CD4-positive, alpha-beta memory T cell (primary cell): ENCODE measurements around the gene DYRK2. TPM values are rescaled to one million over a fixed set of nuclear protein-coding genes. Genes with fewer than 3 reads are reported as not detected.

Experiments used
- CTCF ChIA-PET: fragments of 350-600 bp; sonication (Branson Sonifier 250); formaldehyde crosslinking; loops from one replicate; lab custom pipeline; 2021; ENCODE audit warnings: inconsistent platforms; ENCODE audit not compliant: partially characterized antibody; lab: Charles Lee
- POLR2A ChIA-PET: fragments of 350-600 bp; sonication (Branson Sonifier 250); formaldehyde crosslinking; loops from one replicate; lab custom pipeline; 2021; ENCODE audit not compliant: partially characterized antibody; lab: Charles Lee
- DNase-seq, 5 donors: peaks; one replicate each; pipeline versions ENCODE4 v3.0.0 to v3.0.0-alpha.2; 2020 to 2022; ENCODE audit warnings: mixed read lengths in 1 of 5
- H3K27ac ChIP-seq: one replicate; pipeline ENCODE4 v1.7.0; 2013; ENCODE audit warnings: low read depth, low read length
- H3K27me3 ChIP-seq: 2 replicates; pipeline ENCODE4 v1.7.0; 2013; ENCODE audit warnings: mild to moderate bottlenecking, low read length, moderate library complexity; ENCODE audit not compliant: insufficient read depth
- H3K36me3 ChIP-seq: 2 replicates; pipeline ENCODE4 v1.7.0; 2013; ENCODE audit warnings: mild to moderate bottlenecking, low read length, moderate library complexity; ENCODE audit not compliant: insufficient read depth
- H3K4me1 ChIP-seq: 2 replicates; pipeline ENCODE4 v1.7.0; 2013; ENCODE audit warnings: mild to moderate bottlenecking, low read length, moderate library complexity; ENCODE audit not compliant: insufficient read depth
- H3K4me3 ChIP-seq, 2 donors: one replicate each; pipeline ENCODE4 v1.7.0; 2013; ENCODE audit warnings: low read length in 2 of 2, mild to moderate bottlenecking in 1 of 2
- H3K9me3 ChIP-seq, 2 donors: one replicate each; pipeline ENCODE4 v1.7.0; 2013; ENCODE audit warnings: low read length in 2 of 2, control low read depth in 1 of 2; ENCODE audit not compliant: control insufficient read depth in 1 of 2
- H3K27ac Mint-ChIP-seq, 7 donors: one replicate each; pipeline ENCODE4 v1.8.0; 2020 to 2021; ENCODE audit warnings: mixed read lengths in 7 of 7, mild to moderate bottlenecking in 6 of 7, inconsistent platforms in 3 of 7, moderate library complexity in 3 of 7
- H3K27me3 Mint-ChIP-seq, 2 donors: one replicate each; pipeline ENCODE4 v1.8.0; 2020 to 2021; ENCODE audit warnings: mixed read lengths in 2 of 2
- H3K36me3 Mint-ChIP-seq, 2 donors: one replicate each; pipeline ENCODE4 v1.8.0; 2020 to 2021; ENCODE audit warnings: mixed read lengths in 2 of 2, inconsistent platforms in 1 of 2, mild to moderate bottlenecking in 1 of 2
- H3K4me1 Mint-ChIP-seq, 4 donors: one replicate each; pipeline ENCODE4 v1.8.0; 2020 to 2021; ENCODE audit warnings: mixed read lengths in 4 of 4, mild to moderate bottlenecking in 1 of 4
- H3K4me3 Mint-ChIP-seq, 8 donors: one replicate each; pipeline ENCODE4 v1.8.0; 2020 to 2021; ENCODE audit warnings: mixed read lengths in 8 of 8, mild to moderate bottlenecking in 7 of 8, moderate library complexity in 6 of 8, inconsistent platforms in 3 of 8
- H3K9me3 Mint-ChIP-seq, 8 donors: one replicate each; pipeline ENCODE4 v1.8.0; 2020 to 2021; ENCODE audit warnings: mixed read lengths in 8 of 8, mild to moderate bottlenecking in 5 of 8, inconsistent platforms in 3 of 8, moderate library complexity in 1 of 8
- intact Hi-C: fragments of 100-400 bp; cut with micrococcal nuclease; formaldehyde crosslinking; loops from one replicate; pipeline ENCODE4 v1.15.1; 2023
- polyA plus RNA-seq, 2 donors: library from polyadenylated mRNA; unstranded; fragments of 300-500 nt; fragmentation: Illumina TruSeq; gene quantifications; one replicate each; pipeline ENCODE4 v1.2.3, GENCODE V29; 2021
- total RNA-seq, 2 experiments: library from RNA; stranded (reverse); gene quantifications; one replicate each; pipeline ENCODE4 v1.2.3, GENCODE V29; 2021

DYRK2 gene
- total and polyA plus RNA-seq, 4 experiments from 2014 or later, result 30.8 to 170 (median 123) TPM

DNA sequence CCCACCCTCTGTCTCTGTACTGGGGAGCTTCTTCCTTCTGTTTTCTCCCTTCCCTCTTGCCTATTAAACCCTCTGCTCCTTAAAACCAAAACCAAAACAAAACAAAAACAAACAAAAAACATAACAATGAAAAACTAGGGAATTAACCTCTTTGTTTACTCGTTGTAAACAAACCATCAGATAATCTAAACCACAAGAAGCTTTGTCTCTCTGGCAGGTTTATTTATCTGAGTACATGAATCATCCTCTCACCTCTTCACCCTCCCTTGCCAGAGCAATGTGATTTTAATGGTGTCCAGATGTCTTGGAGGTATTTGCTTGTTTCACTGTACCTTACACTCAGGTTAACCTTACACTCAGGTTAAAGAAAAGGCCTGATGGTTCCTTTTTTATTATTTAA is 66.1 kb downstream of the DYRK2 start:
- H3K36me3 ChIP-seq, result no peaks in the 10 kb centered on the region
- no peaks in the 10 kb centered on the region for H3K4me1 ChIP-seq
- H3K4me3 ChIP-seq, result no peak overlapping the region
- Mint-ChIP-seq H3K27ac (no peak overlapping the region), H3K27me3 (no peaks in the 10 kb centered on the region), H3K4me1 (peaks cover 0 to 7% (median 1%) of the 10 kb centered on the region in 4 donors), H3K4me3 (no peak overlapping the region), H3K9me3 (no peaks in the 10 kb centered on the region), H3K36me3 (no peaks in the 10 kb centered on the region)
- CTCF ChIA-PET, result no interaction called here
- no peaks in the 10 kb centered on the region for H3K9me3 ChIP-seq
- no peak for DNase-seq
- POLR2A ChIA-PET, result no interaction called here
- intact Hi-C loops, result no loop called here
- H3K27ac ChIP-seq, result no peak overlapping the region
- H3K27me3 ChIP-seq, result no peaks in the 10 kb centered on the region
